Stimulated activated CD4-positive, alpha-beta T cell treated with anti-CD3 and anti-CD28 coated beads, Interleukin-15, amount 100 ng/mL, for 24 hours (primary cell): ENCODE measurements around the gene LEPROT.

Experiments
- DNase-seq: peaks from one replicate; pipeline ENCODE4 v3.0.0-alpha.2; 2020

Gene LEPROT

DNA sequence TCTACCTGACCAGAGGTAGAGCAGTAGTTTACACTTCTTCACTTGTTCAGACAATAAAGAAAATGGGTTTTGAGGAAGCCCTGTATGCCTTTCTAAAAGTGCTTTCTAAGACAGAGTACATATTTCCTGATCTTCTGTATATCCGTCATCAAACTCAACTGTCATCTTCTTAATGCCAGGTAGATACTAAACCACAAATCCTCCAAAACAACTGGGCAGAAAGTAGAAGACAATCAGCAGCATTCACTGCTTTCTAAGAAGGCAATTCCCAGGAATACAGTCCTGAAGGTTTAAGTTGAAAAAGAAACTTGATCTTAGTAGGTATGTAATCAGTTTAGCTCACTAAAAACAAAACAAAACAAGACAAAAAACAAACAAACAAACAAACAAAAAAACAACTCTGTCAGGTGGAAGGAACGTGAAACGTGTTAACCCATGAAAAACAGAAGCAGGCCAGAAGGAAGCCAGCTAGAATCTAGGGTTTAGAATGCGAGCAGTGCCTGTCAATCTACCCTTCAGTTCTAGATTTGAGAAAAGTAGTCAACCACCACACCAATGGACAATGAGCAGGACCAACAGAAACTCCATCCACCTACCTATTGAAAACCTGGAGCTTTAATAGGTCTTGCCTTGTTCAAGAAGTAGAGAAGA lies 59.2 kb downstream of the LEPROT start:
- DNase-seq: no peak

DNA sequence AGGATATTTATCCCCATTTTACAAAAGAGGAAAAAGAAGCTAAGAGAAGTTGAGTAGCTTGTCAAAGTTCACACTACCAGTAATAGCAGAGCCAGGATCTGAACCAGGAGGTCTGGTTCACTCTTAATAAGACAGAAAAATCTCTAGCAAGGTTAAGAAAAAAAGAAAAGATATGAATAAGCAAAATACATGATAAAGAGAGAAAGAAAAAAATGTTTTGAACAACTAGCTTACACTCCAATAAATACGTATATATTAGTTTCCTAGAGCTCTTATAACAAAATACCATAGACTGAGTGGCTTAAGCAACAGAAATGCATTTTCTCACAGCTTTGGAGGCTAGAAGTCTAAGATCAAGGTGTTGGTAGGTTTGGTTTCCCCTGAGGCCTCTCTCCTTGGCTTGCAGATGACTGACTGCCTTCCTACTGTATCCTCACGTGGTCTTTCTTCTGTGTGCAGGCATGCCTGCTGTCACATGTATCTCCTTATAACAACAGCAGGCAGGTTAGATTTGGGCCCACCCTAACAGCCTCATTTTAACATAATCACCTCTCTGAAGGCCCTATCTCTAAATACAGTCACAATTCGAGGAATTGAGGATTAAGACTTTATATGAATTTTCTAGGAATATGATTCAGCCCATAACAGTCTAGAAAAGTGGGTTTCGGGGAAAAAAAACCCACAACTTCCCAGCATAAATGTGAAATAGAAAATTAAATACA lies 60.4 kb downstream of the LEPROT start:
- no peak for DNase-seq

DNA sequence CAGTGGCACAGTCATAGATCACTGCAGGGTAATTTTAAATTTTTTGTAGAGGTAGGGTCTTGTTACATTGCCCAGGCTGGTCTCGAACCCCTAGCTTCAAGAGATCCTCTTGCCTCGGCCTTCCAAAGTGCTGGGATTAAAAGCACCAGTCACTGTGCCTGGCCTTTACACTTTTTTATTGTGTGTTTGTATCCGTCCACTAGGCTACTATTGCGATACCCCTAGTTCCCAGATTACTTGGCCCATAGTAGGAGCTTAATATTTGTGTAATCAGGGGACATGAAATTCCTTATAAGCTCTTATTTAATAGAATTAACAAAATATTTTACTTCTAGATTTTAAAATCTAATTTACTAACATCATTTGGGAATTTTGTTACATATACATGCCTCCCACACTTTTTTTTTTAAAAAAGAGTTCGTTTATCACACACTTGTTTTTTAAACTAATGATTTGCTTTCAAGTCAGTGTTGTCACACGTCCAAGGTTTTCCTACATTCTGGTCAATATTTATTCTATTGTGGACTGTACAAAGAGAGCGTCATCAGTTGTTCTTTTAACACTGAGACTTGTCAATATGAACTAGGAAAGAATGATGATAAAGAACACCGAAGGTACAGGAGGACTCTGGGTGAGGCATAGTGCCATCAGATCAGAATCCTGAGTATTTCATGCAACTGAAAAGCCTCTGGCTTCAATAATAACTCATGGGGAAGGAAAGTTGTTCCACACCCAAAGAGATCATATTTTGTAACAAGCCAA lies 63.7 kb downstream of the LEPROT start:
- DNase-seq: no peak
